ENCODE measurements around the gene VSTM4. TPM values are rescaled to one million over a fixed set of nuclear protein-coding genes. Genes with fewer than 3 reads are reported as not detected.

Gene VSTM4
- total RNA-seq, 1 experiment from 2014 or later, result not detected

DNA sequence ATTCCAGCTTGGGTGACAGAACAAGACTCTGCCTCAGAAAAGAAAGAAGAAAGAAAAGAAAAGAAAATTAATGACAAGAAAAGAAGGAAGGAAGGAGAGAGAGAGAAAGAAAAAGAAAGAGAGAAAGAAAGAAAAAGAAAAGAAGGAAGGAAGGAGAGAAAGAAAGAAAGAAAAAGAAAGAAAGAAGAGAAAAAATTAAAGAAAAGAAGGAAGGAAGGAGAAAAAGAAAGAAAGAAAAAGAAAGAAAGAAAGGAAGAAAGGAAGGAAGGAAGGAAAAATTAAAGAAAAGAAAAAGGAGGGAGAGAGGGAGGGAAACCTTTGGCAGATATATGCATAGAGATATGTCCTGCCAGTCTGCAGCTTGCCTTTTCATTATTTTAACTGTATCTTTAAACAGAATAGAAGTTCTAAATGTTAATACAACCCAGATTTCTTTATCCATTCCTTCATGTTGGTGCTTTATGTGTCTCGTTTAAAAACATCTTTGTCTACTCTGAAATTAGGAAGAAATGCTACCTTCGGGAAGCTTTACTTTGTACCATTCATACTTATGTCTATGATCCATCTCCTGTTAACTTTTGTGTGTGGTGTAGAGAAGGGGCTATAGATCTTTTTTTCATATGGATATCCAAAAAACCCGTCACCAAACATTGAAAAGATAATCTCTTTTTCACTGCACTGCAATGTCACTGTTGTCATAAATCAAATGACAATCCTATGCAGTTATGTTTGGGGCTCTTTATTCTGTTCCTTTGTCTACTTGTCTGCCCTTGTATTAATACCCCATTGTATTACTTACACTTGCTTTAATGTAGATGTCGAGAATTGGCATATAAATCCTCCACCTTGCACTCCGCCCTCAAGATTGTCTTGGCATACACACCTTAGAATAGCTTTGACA lies 70.8 kb downstream of the VSTM4 start:
- Mint-ChIP-seq H3K9me3 (ENCODE audit: unreplicated experiment) (no peaks in the 10 kb centered on the region), H3K36me3 (ENCODE audit: insufficient read depth, unreplicated experiment) (no peaks in the 10 kb centered on the region), H3K4me1 (ENCODE audit: low read depth, unreplicated experiment) (no peaks in the 10 kb centered on the region), H3K4me3 (ENCODE audit: unreplicated experiment) (no peak overlapping the region), H3K27me3 (ENCODE audit: insufficient read depth, unreplicated experiment) (peaks cover 36% of the 10 kb centered on the region), H3K27ac (ENCODE audit: unreplicated experiment) (no peak overlapping the region)
- BruUV-seq (replicated peaks), result no TSS peak
- ChIA-PET POLR2A (no interaction called here), CTCF (no interaction called here)
- H3K9me3 ChIP-seq, result no peaks in the 10 kb centered on the region
- TF ChIP-seq, protein P1, sequence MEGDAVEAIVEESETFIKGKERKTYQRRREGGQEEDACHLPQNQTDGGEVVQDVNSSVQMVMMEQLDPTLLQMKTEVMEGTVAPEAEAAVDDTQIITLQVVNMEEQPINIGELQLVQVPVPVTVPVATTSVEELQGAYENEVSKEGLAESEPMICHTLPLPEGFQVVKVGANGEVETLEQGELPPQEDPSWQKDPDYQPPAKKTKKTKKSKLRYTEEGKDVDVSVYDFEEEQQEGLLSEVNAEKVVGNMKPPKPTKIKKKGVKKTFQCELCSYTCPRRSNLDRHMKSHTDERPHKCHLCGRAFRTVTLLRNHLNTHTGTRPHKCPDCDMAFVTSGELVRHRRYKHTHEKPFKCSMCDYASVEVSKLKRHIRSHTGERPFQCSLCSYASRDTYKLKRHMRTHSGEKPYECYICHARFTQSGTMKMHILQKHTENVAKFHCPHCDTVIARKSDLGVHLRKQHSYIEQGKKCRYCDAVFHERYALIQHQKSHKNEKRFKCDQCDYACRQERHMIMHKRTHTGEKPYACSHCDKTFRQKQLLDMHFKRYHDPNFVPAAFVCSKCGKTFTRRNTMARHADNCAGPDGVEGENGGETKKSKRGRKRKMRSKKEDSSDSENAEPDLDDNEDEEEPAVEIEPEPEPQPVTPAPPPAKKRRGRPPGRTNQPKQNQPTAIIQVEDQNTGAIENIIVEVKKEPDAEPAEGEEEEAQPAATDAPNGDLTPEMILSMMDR (IDR thresholded peaks at IDR 0.05; ENCODE audit: insufficient read depth in 1 of 2, low read depth in 1 of 2, low read length in 1 of 2, severe bottlenecking in 1 of 2, unreplicated experiment in 1 of 2), result no peak
- H3K4me1 ChIP-seq, result no peaks in the 10 kb centered on the region
- H3K27me3 ChIP-seq (replicated peaks; ENCODE audit: control insufficient read depth, insufficient read depth, low read length), result peaks cover 1% of the 10 kb centered on the region; the same call in 1 of the 2 replicates
- no peak for DNase-seq
- H3K4me3 ChIP-seq (ENCODE audit: low read depth, low read length), result no peak overlapping the region
- intact Hi-C loops (cut with micrococcal nuclease; ENCODE audit: unreplicated experiment), result no loop called here
- no peaks in the 10 kb centered on the region for H3K36me3 ChIP-seq (ENCODE audit: control insufficient read depth, insufficient read depth, low read length)

DNA sequence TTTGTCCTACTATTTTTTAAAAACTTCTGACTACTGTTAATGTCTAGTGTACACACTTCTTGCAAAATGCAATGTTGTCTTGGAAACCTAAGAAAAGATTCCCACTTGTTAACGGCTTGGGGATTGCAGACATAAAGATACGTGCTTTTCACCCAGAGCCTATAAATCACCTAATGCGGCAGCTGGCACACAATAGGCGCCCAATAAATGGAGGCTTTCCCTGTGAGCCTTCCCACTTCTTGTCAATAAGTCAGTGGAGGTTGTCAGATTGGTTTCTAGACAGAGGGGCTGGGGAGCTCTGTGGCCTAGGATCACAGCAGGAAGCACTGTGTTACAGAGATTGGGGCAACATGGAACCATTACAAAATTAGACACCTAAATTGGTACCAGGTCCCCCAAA lies 74.7 kb downstream of the VSTM4 start:
- Histone ChIP-seq H3K36me3 (ENCODE audit: control insufficient read depth, insufficient read depth, low read length) (no peaks in the 10 kb centered on the region), H3K9me3 (no peaks in the 10 kb centered on the region), H3K4me3 (ENCODE audit: low read depth, low read length) (no peak overlapping the region), H3K4me1 (no peaks in the 10 kb centered on the region), H3K27me3 (replicated peaks; ENCODE audit: control insufficient read depth, insufficient read depth, low read length) (peaks cover 2% of the 10 kb centered on the region; the same call in 1 of the 2 replicates)
- Mint-ChIP-seq H3K9me3 (ENCODE audit: unreplicated experiment) (no peaks in the 10 kb centered on the region), H3K27me3 (ENCODE audit: insufficient read depth, unreplicated experiment) (peaks cover 25% of the 10 kb centered on the region), H3K4me1 (ENCODE audit: low read depth, unreplicated experiment) (no peaks in the 10 kb centered on the region), H3K27ac (ENCODE audit: unreplicated experiment) (no peak overlapping the region), H3K4me3 (ENCODE audit: unreplicated experiment) (no peak overlapping the region), H3K36me3 (ENCODE audit: insufficient read depth, unreplicated experiment) (no peaks in the 10 kb centered on the region)
- intact Hi-C loops (cut with micrococcal nuclease; ENCODE audit: unreplicated experiment), result no loop called here
- BruUV-seq (replicated peaks), result no TSS peak
- TF ChIP-seq, protein P1 (IDR thresholded peaks at IDR 0.05; ENCODE audit: insufficient read depth in 1 of 2, low read depth in 1 of 2, low read length in 1 of 2, severe bottlenecking in 1 of 2, unreplicated experiment in 1 of 2), result no peak
- ChIA-PET CTCF (no interaction called here), POLR2A (no interaction called here)
- no peak for DNase-seq

DNA sequence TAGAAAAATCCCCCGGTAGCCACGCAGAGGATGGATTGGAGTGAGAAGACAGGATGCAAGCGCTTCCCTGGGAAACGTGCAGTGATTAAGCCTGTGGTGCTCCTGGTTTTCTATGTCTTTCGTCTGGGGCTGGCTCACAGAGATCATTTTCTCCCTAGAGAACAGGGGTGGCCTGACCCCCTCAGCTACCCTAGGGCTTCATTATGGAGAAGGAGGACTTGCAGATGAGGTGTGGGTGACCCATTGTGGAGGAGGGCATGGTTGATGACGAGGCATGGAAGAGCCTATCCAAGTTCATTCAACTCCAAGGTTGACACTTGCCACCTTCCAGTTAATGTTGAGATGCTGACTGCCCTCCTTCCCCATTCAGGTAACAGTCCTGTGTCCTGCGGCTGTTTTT lies 75.9 kb downstream of the VSTM4 start:
- Mint-ChIP-seq H3K4me1 (ENCODE audit: low read depth, unreplicated experiment) (no peaks in the 10 kb centered on the region), H3K36me3 (ENCODE audit: insufficient read depth, unreplicated experiment) (no peaks in the 10 kb centered on the region), H3K9me3 (ENCODE audit: unreplicated experiment) (no peaks in the 10 kb centered on the region), H3K4me3 (ENCODE audit: unreplicated experiment) (no peak overlapping the region), H3K27ac (ENCODE audit: unreplicated experiment) (no peak overlapping the region), H3K27me3 (ENCODE audit: insufficient read depth, unreplicated experiment) (peaks cover 22% of the 10 kb centered on the region)
- intact Hi-C loops (cut with micrococcal nuclease; ENCODE audit: unreplicated experiment), result no loop called here
- Histone ChIP-seq H3K36me3 (ENCODE audit: control insufficient read depth, insufficient read depth, low read length) (no peaks in the 10 kb centered on the region), H3K27me3 (replicated peaks; ENCODE audit: control insufficient read depth, insufficient read depth, low read length) (peaks cover 2% of the 10 kb centered on the region; the same call in 1 of the 2 replicates), H3K9me3 (no peaks in the 10 kb centered on the region), H3K4me3 (ENCODE audit: low read depth, low read length) (no peak overlapping the region), H3K4me1 (no peaks in the 10 kb centered on the region)
- no TSS peak for BruUV-seq (replicated peaks)
- CTCF ChIA-PET, result no interaction called here
- DNase-seq, result no peak
- POLR2A ChIA-PET, result no interaction called here
- TF ChIP-seq, protein P1 (IDR thresholded peaks at IDR 0.05; ENCODE audit: insufficient read depth in 1 of 2, low read depth in 1 of 2, low read length in 1 of 2, severe bottlenecking in 1 of 2, unreplicated experiment in 1 of 2), result no peak
